ENCODE data around the gene SCG2.

DNA sequence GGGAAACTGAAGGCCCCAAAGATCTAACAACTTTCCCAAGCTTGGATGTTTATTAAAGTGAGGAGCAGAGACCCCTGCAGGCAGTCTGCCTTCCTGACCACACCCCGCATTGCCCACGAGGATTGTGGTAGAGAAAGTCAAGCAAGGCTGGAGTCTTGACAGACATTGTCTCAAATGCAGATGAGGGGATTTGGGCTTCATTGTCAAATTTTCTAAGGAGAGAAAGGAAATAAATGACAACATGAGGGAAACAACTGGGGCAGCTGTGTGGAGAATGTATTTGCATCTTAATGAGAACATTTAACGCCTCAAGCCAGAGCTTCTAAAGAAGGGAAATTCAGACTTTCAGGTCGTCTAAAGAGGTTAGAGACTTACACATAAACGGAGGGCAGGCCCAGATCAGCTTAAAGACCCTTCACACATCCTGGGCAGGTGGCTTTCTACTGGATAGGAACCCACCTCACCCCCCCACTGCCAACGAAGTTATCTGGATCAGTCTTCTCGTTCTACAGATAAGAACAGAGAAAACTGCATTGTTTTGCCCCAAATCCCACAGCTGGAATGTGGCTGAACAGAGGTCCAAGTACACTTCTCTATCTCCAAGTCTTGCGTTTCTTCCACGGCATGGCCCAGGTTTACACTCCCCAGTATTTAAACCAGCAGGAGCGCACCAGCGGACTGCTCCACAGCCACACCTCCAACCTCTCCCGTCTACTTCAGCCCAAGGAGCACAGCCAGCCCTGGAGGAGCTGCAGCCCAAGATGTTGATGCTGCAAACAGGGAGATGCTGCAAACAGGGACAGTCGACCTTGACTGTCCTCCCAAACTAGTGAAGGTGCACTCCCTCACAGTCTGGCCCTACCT is 16.2 kb upstream of the SCG2 start:
- TF ChIP-seq POLR2A (IDR thresholded peaks at IDR 0.05; ENCODE audit: low read depth, low read length): no peak
- TF ChIP-seq POLR2AphosphoS5 (IDR thresholded peaks at IDR 0.05; ENCODE audit: low read depth, low read length): no peak
